Choroid plexus epithelial cell (primary cell): Measurements from ENCODE around the gene EPX.

Experiments used
- DNase-seq: peaks from one replicate; pipeline ENCODE4 v3.0.0-alpha.2; 2010; ENCODE audit warnings: low read depth
- H3K4me3 ChIP-seq: 2 replicates; pipeline ENCODE4 v1.5.1; 2011; ENCODE audit warnings: low read depth, mild to moderate bottlenecking, control low read depth, low read length, moderate library complexity
- TF ChIP-seq, protein P1 (sequence below): conservative IDR thresholded peaks from 2 replicates; pipeline ENCODE4 v1.5.1; 2011; ENCODE audit warnings: low read depth, mild to moderate bottlenecking, control low read depth, inconsistent platforms, low read length, moderate library complexity

Gene EPX

DNA sequence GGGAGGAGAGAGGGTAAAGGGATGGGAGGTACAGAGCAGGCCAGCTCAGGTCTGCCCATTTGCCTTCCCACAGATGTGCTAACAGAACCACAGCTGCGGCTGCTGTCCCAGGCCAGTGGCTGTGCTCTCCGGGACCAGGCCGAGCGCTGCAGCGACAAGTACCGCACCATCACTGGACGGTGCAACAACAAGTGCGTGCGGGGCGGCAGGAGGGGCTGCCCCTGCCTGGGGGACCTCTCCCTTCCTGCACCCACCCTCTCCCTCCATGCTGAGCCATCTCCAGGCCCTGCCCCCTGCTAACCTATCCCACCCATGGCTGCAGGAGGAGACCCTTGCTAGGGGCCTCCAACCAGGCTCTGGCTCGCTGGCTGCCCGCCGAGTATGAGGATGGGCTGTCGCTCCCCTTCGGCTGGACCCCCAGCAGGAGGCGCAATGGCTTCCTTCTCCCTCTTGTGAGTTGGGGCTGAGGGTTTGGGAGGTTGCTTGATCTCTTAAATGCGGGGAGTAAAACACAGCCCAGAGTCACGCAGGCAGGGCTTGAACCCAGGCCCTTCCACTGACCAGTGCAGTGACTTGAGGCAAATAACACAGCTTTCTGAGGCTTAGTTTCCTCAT, 1.2 kb downstream of the EPX start:
- H3K4me3 ChIP-seq = no peak overlapping the region
- no peak for DNase-seq
- TF ChIP-seq, protein P1, sequence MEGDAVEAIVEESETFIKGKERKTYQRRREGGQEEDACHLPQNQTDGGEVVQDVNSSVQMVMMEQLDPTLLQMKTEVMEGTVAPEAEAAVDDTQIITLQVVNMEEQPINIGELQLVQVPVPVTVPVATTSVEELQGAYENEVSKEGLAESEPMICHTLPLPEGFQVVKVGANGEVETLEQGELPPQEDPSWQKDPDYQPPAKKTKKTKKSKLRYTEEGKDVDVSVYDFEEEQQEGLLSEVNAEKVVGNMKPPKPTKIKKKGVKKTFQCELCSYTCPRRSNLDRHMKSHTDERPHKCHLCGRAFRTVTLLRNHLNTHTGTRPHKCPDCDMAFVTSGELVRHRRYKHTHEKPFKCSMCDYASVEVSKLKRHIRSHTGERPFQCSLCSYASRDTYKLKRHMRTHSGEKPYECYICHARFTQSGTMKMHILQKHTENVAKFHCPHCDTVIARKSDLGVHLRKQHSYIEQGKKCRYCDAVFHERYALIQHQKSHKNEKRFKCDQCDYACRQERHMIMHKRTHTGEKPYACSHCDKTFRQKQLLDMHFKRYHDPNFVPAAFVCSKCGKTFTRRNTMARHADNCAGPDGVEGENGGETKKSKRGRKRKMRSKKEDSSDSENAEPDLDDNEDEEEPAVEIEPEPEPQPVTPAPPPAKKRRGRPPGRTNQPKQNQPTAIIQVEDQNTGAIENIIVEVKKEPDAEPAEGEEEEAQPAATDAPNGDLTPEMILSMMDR = no peak

DNA sequence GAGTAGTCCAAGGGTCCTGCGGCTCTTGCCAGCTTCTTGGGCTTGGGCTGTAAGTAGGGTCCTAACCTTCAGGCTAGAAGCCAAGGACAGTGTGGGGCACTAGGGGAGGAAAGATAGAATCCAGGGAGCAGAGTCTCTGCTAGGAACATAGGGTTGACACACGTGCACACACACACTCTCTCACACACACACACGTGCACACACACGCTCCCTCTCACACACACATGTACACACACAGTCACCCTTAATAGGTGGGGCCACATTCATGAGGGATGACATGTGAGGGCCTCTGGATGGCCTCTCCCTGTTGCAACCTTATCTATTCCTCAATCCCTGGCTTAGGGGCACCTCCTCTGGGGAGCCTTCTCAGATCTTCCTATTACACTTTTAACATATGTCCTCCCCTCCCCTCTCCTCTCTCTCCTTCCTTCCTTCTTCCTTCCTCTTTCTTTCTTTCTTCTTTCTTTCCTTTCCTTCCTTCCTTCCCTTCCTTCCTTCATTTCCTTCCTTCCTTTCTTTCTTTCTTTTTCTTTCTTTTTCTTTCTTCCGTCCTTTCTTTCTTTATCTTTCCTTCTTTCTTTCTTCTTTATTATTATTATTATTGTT, 3.1 kb downstream of the EPX start:
- no peak for DNase-seq
- TF ChIP-seq, protein P1 = no peak
- H3K4me3 ChIP-seq = no peak overlapping the region

DNA sequence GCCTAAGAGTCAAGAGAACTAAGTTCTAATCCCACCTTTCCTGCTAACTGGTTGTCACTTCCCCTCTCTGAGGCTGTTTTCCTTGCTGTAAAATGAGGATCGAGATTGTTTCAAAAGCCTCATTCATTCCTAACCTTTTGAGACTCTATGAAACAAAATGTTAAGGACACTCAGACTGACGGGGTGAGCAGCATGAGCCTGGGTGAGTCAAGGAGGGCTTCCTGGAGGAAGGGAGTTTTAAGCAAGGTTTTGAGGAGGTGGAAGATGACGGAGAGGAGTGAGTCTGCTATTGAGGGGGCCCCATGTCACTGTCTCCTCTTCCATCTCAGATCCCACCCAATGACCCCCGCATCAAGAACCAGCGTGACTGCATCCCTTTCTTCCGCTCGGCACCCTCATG, 4.1 kb downstream of the EPX start:
- no peak overlapping the region for H3K4me3 ChIP-seq
- TF ChIP-seq, protein P1 = no peak
- DNase-seq = no peak

DNA sequence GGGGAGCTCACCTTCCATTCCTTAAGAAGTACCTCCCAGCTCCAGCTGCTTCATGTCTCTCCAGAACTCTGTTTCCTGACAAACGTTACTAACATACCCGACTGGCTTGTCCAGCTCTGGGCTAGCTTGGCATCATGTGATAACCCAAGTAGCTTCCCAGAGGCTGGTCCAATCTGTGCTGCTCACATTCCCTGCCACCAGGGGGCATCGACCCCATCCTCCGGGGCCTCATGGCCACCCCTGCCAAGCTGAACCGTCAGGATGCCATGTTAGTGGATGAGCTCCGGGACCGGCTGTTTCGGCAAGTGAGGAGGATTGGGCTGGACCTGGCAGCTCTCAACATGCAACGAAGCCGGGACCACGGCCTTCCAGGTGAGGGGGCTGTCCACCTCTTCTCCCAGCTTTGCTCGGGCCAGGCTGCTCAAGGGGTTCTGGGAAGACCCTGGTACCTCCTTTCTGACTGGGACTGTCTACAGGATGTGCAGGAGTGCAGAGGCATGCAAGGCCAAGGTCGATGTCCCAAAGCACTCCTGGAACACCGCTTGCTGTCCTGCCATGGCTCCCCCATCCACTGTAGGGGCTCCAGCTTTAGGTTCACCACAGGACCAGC, 7.6 kb downstream of the EPX start:
- DNase-seq = peak; percentile 44
- TF ChIP-seq, protein P1 = peak; percentile 55
- no peak overlapping the region for H3K4me3 ChIP-seq

DNA sequence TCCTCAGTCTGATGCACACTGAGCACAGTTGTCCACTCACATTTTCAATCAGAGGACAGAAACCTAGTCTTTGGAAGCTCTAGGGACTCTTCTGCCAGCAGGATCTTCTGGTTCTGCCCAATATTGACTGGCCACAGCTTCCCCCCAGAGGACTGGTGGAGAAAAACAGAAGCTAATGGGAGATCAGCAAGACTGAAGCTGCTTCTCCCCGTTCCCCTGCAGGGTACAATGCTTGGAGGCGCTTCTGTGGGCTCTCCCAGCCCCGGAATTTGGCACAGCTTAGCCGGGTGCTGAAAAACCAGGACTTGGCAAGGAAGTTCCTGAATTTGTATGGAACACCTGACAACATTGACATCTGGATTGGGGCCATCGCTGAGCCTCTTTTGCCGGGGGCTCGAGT, 10.3 kb downstream of the EPX start:
- DNase-seq = no peak
- TF ChIP-seq, protein P1 = no peak

DNA sequence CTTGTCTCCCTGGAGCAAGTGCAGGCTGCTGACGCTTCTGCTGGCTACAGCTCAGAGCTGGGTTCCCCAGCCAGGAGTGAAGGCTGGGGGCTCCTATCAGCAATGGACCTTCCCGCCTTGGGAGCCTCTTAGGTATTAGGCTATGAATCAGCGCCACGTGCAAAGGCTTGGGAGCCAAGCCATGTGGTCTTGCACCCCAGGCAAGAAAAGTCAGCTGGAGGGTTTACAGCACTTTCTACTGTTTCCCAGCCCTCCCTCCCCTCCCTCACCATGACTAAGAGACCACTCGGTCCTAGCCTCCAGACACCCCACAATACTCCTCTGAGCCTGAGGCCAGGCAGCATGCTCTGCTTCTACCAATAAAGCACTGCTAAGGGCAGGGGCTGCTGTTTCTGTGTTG, 12.3 kb downstream of the EPX start:
- DNase-seq = no peak
- H3K4me3 ChIP-seq = no peak overlapping the region
- TF ChIP-seq, protein P1 = no peak

More for the DNA sequence above, 10.3 kb downstream of the EPX start:
- H3K4me3 ChIP-seq = no peak overlapping the region
